HG03108 (cell line): ENCODE measurements around the gene C10orf120.
A peak's percentile ranks its signal among the peaks of the same experiment; 100 is the strongest.

Experiments
- ATAC-seq: cut with Tn5 transposase; IDR thresholded peaks from one replicate; pipeline ENCODE4 v1.9.1; 2021; ENCODE audit warnings: moderate library complexity; ENCODE audit not compliant: unreplicated experiment

Gene C10orf120

GRCh38 chr10:122703483-122704448, 4.1 kb upstream of the C10orf120 start:
- ATAC-seq: peak; percentile 54

GRCh38 chr10:122702275-122702674, 2.6 kb upstream of the C10orf120 start:
- no peak for ATAC-seq

- no peak for ATAC-seq
Measured at GRCh38 chr10:122701652-122702051, 2.0 kb upstream of the C10orf120 start.

- no peak for ATAC-seq
Measured at GRCh38 chr10:122696687-122697086, 3.0 kb downstream of the C10orf120 start.

GRCh38 chr10:122692744-122693143, 6.9 kb downstream of the C10orf120 start:
- no peak for ATAC-seq

- no peak for ATAC-seq
Measured at GRCh38 chr10:122689146-122689820, 10.4 kb downstream of the C10orf120 start.

- no peak for ATAC-seq
Measured at GRCh38 chr10:122688293-122688989, 11.2 kb downstream of the C10orf120 start.

GRCh38 chr10:122682522-122682921, 17.1 kb downstream of the C10orf120 start:
- no peak for ATAC-seq

- no peak for ATAC-seq
Measured at GRCh38 chr10:122678266-122678665, 21.4 kb downstream of the C10orf120 start.

- ATAC-seq: no peak
Measured at GRCh38 chr10:122675278-122675677, 24.4 kb downstream of the C10orf120 start.

- no peak for ATAC-seq
Measured at GRCh38 chr10:122674781-122675180, 24.9 kb downstream of the C10orf120 start.

- no peak for ATAC-seq
Measured at GRCh38 chr10:122673731-122674130, 25.9 kb downstream of the C10orf120 start.

GRCh38 chr10:122673269-122673668, 26.4 kb downstream of the C10orf120 start:
- no peak for ATAC-seq

- no peak for ATAC-seq
Measured at GRCh38 chr10:122672655-122673054, 27.0 kb downstream of the C10orf120 start.

GRCh38 chr10:122671355-122671754, 28.3 kb downstream of the C10orf120 start:
- no peak for ATAC-seq

GRCh38 chr10:122669842-122670241, 29.8 kb downstream of the C10orf120 start:
- no peak for ATAC-seq

GRCh38 chr10:122669045-122669444, 30.6 kb downstream of the C10orf120 start:
- no peak for ATAC-seq

- no peak for ATAC-seq
Measured at GRCh38 chr10:122665946-122666345, 33.7 kb downstream of the C10orf120 start.

GRCh38 chr10:122665329-122665860, 34.3 kb downstream of the C10orf120 start:
- ATAC-seq: no peak

GRCh38 chr10:122664501-122664900, 35.1 kb downstream of the C10orf120 start:
- ATAC-seq: no peak

GRCh38 chr10:122663516-122664130, 36.0 kb downstream of the C10orf120 start:
- ATAC-seq: no peak
